ACC112 (cell line): ENCODE data around the gene ZNF598.
"Not testable (repeated sequence)": the region's sequence is repeated elsewhere in the genome, so short reads cannot be mapped to it uniquely, and the experiment has no call there.

Experiments
- H2AFZ ChIP-seq: fragments of 200-600 bp; sonication (generic); one replicate; pipeline ENCODE4 v1.6.0; 2017; ENCODE audit warnings: antibody characterized with exemption, low read length; ENCODE audit not compliant: unreplicated experiment
- H3K27ac ChIP-seq: fragments of 200-600 bp; sonication (generic); 2 replicates; pipeline ENCODE4 v1.5.1; 2014; ENCODE audit warnings: low read depth, mild to moderate bottlenecking, antibody characterized with exemption, low read length, moderate library complexity
- H3K27me3 ChIP-seq: fragments of 200-600 bp; sonication (generic); 2 replicates; pipeline ENCODE4 v1.6.1; 2014; ENCODE audit warnings: mild to moderate bottlenecking, antibody characterized with exemption, low read length, moderate library complexity, mixed read lengths; ENCODE audit not compliant: insufficient read depth
- H3K36me3 ChIP-seq: fragments of 200-600 bp; sonication (generic); 2 replicates; pipeline ENCODE4 v1.6.1; 2016; ENCODE audit warnings: mild to moderate bottlenecking, antibody characterized with exemption, low read length, moderate library complexity, mixed read lengths; ENCODE audit not compliant: insufficient read depth
- H3K4me1 ChIP-seq: fragments of 200-600 bp; sonication (generic); one replicate; pipeline ENCODE4 v1.6.1; 2016; ENCODE audit warnings: low read length, mixed read lengths; ENCODE audit not compliant: insufficient read depth, unreplicated experiment, control insufficient read depth
- H3K4me3 ChIP-seq: fragments of 200-600 bp; sonication (generic); 2 replicates; pipeline ENCODE4 v1.5.1; 2014; ENCODE audit warnings: mild to moderate bottlenecking, low read depth, low read length
- H3K79me2 ChIP-seq: fragments of 200-600 bp; sonication (generic); one replicate; pipeline ENCODE4 v1.6.0; 2016; ENCODE audit warnings: low read length; ENCODE audit not compliant: control insufficient read depth, unreplicated experiment, insufficient read depth

ZNF598 gene

GRCh38 chr16:1971796-1972489, 37.7 kb downstream of the ZNF598 start, which contains the start of gene TBL3:
TBL3 (plus strand) TSS chr16:1972053; CDS start chr16:1972165, 112 bp downstream.
- Histone ChIP-seq H2AFZ (peak within 1 kb of the TSS; percentile 94), H3K79me2 (peaks cover 25% of the 10 kb centered on the region), H3K36me3 (no peaks in the 10 kb centered on the region)

GRCh38 chr16:1968146-1968953, 41.3 kb downstream of the ZNF598 start:
- Histone ChIP-seq H3K4me1 (peaks cover 10% of the 10 kb centered on the region), H3K27me3 (no peaks in the 10 kb centered on the region), H3K4me3 (no peak overlapping the region), H3K79me2 (peaks cover 44% of the 10 kb centered on the region), H2AFZ (no peak overlapping the region), H3K36me3 (peaks cover 8% of the 10 kb centered on the region; the same call in 1 of the 2 replicates), H3K27ac (no peak overlapping the region)

More at GRCh38 chr16:1971796-1972489, 37.7 kb downstream of the ZNF598 start, which contains the start of gene TBL3:
- H3K4me3 ChIP-seq = peak within 1 kb of the TSS; percentile 99
- peak within 1 kb of the TSS; percentile 78 for H3K27ac ChIP-seq
- H3K27me3 ChIP-seq = no peaks in the 10 kb centered on the region
- peaks cover 6% of the 10 kb centered on the region for H3K4me1 ChIP-seq

- H3K27me3 ChIP-seq = no peaks in the 10 kb centered on the region
- H3K27ac ChIP-seq = 0 out of 2 replicates have a peak within 1 kb of the TSS, but pooled peaks have one; percentile 84
- H3K36me3 ChIP-seq = peaks cover 18% of the 10 kb centered on the region; the same call in 1 of the 2 replicates
- H3K4me3 ChIP-seq = peak within 1 kb of the TSS; percentile 85
- H3K79me2 ChIP-seq = peaks cover 49% of the 10 kb centered on the region
- peaks cover 18% of the 10 kb centered on the region for H3K4me1 ChIP-seq
- no peak within 1 kb of the TSS for H2AFZ ChIP-seq
Measured at GRCh38 chr16:1966460-1966859, 43.2 kb downstream of the ZNF598 start, which contains the start of gene RNF151. RNF151 (plus strand) TSS chr16:1966856; CDS start chr16:1966882, 26 bp downstream.

GRCh38 chr16:1965396-1966001, 44.1 kb downstream of the ZNF598 start:
- H3K79me2 ChIP-seq = peaks cover 52% of the 10 kb centered on the region
- H3K27me3 ChIP-seq = no peaks in the 10 kb centered on the region
- peak overlapping the region; percentile 85 for H3K4me3 ChIP-seq
- H3K36me3 ChIP-seq = peaks cover 18% of the 10 kb centered on the region; the same call in 1 of the 2 replicates
- peaks cover 23% of the 10 kb centered on the region for H3K4me1 ChIP-seq
- peak overlapping the region; percentile 84 for H3K27ac ChIP-seq
- no peak overlapping the region for H2AFZ ChIP-seq

- peaks cover 18% of the 10 kb centered on the region; the same call in 1 of the 2 replicates for H3K36me3 ChIP-seq
- peaks cover 26% of the 10 kb centered on the region for H3K4me1 ChIP-seq
- H3K4me3 ChIP-seq = peak within 1 kb of the TSS; percentile 85
- no peaks in the 10 kb centered on the region for H3K27me3 ChIP-seq
- no peak within 1 kb of the TSS for H2AFZ ChIP-seq
- peak within 1 kb of the TSS; percentile 88 for H3K27ac ChIP-seq
- H3K79me2 ChIP-seq = peaks cover 60% of the 10 kb centered on the region
Measured at GRCh38 chr16:1964506-1965395, 44.9 kb downstream of the ZNF598 start, which contains the start of gene RPS2. RPS2 (minus strand) TSS chr16:1964826; CDS start chr16:1964625, 201 bp downstream.

- no peaks in the 10 kb centered on the region for H3K27me3 ChIP-seq
- peaks cover 62% of the 10 kb centered on the region for H3K79me2 ChIP-seq
- H2AFZ ChIP-seq = no peak overlapping the region
- peak overlapping the region; percentile 88 for H3K27ac ChIP-seq
- H3K4me1 ChIP-seq = peaks cover 26% of the 10 kb centered on the region
- H3K36me3 ChIP-seq = peaks cover 18% of the 10 kb centered on the region; the same call in 1 of the 2 replicates
- peak overlapping the region; percentile 85 for H3K4me3 ChIP-seq
Measured at GRCh38 chr16:1963806-1964505, 45.7 kb downstream of the ZNF598 start.

GRCh38 chr16:1962161-1963153, 47.2 kb downstream of the ZNF598 start:
- 0 out of 2 replicates have a peak overlapping the region, but pooled peaks have one; percentile 88 for H3K27ac ChIP-seq
- peak overlapping the region; percentile 85 for H3K4me3 ChIP-seq
- H3K4me1 ChIP-seq = peaks cover 26% of the 10 kb centered on the region
- H3K79me2 ChIP-seq = peaks cover 62% of the 10 kb centered on the region
- H3K27me3 ChIP-seq, H2AFZ ChIP-seq: not testable (repeated sequence)
- H3K36me3 ChIP-seq = peaks cover 18% of the 10 kb centered on the region; the same call in 1 of the 2 replicates

GRCh38 chr16:1961651-1962067, 48.0 kb downstream of the ZNF598 start:
- H2AFZ ChIP-seq = no peak overlapping the region
- peaks cover 18% of the 10 kb centered on the region; the same call in 1 of the 2 replicates for H3K36me3 ChIP-seq
- no peak overlapping the region for H3K27ac ChIP-seq
- H3K4me1 ChIP-seq = peaks cover 26% of the 10 kb centered on the region
- H3K79me2 ChIP-seq = peaks cover 62% of the 10 kb centered on the region
- no peaks in the 10 kb centered on the region for H3K27me3 ChIP-seq
- H3K4me3 ChIP-seq = no peak overlapping the region; the same call in 1 of the 2 replicates
